ENCODE measurements around the gene UBN2.
"Not testable (repeated sequence)": the region's sequence is repeated elsewhere in the genome, so short reads cannot be mapped to it uniquely, and the experiment has no call there.

The UBN2 gene

DNA sequence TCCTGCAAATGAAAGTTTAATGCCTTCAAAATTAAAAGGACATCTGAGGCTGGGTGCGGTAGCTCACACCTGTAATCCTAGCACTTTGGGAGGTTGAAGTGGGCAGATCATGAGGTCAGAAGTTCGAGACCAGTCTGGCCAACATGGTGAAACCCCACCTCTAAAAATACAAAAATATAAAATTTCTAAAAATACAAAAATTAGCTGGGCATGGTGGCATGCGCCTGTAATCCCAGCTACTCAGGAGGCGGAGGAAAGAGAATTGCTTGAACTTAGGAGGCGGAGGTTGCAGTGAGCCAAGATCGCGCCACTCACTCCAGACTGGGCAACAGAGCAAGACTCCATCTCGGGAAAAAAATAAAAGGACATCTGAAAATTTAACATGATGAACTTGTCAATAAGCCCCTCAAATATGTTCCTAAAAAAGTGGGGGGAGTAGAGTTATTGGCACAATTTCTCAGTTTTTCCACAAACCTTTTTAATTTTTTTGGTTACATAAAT is 4.0 kb upstream of the UBN2 start:
- H3K27me3 ChIP-seq (ENCODE audit: insufficient read depth, poor library complexity, severe bottlenecking); H3K27ac ChIP-seq (replicated peaks); DNase-seq (ENCODE audit: low read depth in 1 of 2, low spot score in 1 of 2); H3K4me3 ChIP-seq (replicated peaks; ENCODE audit: insufficient read depth, low read length): not testable (repeated sequence)

DNA sequence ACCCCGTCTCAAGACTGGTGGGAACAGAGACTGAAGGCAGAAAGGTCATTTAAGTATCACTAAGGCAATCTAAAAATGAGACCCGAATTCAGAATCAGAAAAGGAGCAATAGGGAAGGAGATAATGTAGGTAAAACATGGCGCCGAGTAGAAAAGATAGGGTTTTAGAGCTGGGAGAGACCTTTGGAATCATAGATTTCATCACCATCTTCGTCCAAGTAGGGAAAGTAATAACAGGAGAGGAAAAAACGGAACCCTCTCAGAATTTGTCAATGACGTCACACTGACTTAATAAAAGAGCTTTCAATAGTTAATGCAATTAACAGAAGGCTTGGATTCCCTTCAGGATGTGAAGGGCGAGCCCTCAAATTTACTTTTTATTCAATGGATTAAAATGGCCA is 1.0 kb upstream of the UBN2 start:
- H3K4me3 ChIP-seq (replicated peaks; ENCODE audit: insufficient read depth, low read length) = no peak overlapping the region; the same call in 1 of the 2 replicates
- H3K27me3 ChIP-seq (ENCODE audit: insufficient read depth, poor library complexity, severe bottlenecking) = no peaks in the 10 kb centered on the region
- no peak for DNase-seq (ENCODE audit: low read depth in 1 of 2, low spot score in 1 of 2)
- H3K27ac ChIP-seq (replicated peaks) = peak overlapping the region; percentile 93
- TF ChIP-seq GABPA (IDR thresholded peaks at IDR 0.05; ENCODE audit: low read depth) = no peak
- no peak for TF ChIP-seq SPI1 (IDR thresholded peaks at IDR 0.05; ENCODE audit: borderline replicate concordance, low read depth)
- TF ChIP-seq, protein P1, sequence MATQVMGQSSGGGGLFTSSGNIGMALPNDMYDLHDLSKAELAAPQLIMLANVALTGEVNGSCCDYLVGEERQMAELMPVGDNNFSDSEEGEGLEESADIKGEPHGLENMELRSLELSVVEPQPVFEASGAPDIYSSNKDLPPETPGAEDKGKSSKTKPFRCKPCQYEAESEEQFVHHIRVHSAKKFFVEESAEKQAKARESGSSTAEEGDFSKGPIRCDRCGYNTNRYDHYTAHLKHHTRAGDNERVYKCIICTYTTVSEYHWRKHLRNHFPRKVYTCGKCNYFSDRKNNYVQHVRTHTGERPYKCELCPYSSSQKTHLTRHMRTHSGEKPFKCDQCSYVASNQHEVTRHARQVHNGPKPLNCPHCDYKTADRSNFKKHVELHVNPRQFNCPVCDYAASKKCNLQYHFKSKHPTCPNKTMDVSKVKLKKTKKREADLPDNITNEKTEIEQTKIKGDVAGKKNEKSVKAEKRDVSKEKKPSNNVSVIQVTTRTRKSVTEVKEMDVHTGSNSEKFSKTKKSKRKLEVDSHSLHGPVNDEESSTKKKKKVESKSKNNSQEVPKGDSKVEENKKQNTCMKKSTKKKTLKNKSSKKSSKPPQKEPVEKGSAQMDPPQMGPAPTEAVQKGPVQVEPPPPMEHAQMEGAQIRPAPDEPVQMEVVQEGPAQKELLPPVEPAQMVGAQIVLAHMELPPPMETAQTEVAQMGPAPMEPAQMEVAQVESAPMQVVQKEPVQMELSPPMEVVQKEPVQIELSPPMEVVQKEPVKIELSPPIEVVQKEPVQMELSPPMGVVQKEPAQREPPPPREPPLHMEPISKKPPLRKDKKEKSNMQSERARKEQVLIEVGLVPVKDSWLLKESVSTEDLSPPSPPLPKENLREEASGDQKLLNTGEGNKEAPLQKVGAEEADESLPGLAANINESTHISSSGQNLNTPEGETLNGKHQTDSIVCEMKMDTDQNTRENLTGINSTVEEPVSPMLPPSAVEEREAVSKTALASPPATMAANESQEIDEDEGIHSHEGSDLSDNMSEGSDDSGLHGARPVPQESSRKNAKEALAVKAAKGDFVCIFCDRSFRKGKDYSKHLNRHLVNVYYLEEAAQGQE (IDR thresholded peaks at IDR 0.05; ENCODE audit: insufficient replicate concordance, low read depth) = no peak

DNA sequence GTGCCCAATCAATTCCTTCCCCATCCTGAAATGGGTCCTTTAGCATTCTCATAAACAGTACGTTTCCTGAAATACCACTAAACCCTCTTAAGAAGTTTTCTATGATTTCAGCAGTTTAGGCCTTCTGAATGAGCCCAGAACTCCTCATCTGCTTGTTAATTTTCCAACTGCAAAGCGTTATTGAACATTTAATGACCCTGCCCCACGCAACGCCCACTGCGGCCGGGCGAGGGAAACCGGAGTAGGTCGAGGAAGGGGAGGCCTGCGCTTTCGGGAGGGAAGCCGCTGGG is 608 bp upstream of the UBN2 start:
- Histone ChIP-seq H3K27ac (replicated peaks) (peak overlapping the region; percentile 93), H3K27me3 (ENCODE audit: insufficient read depth, poor library complexity, severe bottlenecking) (no peaks in the 10 kb centered on the region), H3K4me3 (replicated peaks; ENCODE audit: insufficient read depth, low read length) (peak overlapping the region; percentile 63)
- DNase-seq (ENCODE audit: low read depth in 1 of 2, low spot score in 1 of 2) = no peak
- TF ChIP-seq SPI1 (IDR thresholded peaks at IDR 0.05; ENCODE audit: borderline replicate concordance, low read depth) = no peak
- TF ChIP-seq, protein P2, sequence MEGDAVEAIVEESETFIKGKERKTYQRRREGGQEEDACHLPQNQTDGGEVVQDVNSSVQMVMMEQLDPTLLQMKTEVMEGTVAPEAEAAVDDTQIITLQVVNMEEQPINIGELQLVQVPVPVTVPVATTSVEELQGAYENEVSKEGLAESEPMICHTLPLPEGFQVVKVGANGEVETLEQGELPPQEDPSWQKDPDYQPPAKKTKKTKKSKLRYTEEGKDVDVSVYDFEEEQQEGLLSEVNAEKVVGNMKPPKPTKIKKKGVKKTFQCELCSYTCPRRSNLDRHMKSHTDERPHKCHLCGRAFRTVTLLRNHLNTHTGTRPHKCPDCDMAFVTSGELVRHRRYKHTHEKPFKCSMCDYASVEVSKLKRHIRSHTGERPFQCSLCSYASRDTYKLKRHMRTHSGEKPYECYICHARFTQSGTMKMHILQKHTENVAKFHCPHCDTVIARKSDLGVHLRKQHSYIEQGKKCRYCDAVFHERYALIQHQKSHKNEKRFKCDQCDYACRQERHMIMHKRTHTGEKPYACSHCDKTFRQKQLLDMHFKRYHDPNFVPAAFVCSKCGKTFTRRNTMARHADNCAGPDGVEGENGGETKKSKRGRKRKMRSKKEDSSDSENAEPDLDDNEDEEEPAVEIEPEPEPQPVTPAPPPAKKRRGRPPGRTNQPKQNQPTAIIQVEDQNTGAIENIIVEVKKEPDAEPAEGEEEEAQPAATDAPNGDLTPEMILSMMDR (IDR thresholded peaks at IDR 0.05; ENCODE audit: insufficient read depth, low read length) = no peak
- TF ChIP-seq, protein P1 (IDR thresholded peaks at IDR 0.05; ENCODE audit: insufficient replicate concordance, low read depth) = no peak
- TF ChIP-seq GABPA (IDR thresholded peaks at IDR 0.05; ENCODE audit: low read depth) = no peak
- TF ChIP-seq POLR2AphosphoS5 (IDR thresholded peaks at IDR 0.05; ENCODE audit: low read depth) = no peak

DNA sequence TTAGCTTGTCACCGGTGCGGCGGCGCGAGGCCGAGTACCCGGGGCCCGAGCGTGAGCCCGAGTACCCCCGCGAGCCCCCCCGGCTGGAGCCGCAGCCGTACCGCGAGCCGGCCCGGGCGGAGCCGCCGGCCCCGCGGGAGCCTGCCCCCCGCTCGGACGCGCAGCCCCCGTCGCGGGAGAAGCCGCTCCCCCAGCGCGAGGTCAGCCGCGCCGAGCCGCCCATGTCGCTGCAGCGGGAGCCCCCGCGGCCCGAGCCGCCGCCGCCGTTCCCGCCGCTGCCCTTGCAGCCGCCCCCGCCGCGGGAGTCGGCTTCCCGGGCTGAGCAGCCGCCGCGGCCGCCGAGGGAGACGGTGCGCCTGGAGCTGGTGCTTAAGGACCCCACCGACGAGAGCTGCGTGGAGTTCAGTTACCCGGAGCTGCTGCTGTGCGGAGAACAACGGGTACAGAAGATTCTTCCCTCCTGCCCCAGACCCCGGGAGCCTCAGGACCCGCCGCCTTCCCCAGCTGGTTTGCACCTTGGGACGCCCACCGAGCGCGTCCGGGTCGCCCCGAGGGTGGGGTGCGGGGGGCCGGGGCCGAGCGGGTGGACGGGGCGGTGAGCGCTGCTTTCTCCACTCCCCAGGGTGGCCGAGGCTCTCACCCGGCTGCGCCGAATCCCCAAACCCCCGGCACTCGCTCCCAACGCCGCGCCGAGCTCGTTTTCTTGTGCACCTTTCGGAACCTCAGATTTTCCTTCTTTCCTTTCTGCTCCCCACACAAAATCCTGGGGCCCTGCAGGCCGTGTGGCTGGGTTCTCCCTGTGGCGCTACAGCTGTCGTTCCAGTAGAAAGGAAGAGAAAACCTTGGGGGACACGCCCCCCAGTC is 708 bp downstream of the UBN2 start:
- Histone ChIP-seq H3K27ac (replicated peaks) (peak overlapping the region; percentile 93), H3K27me3 (ENCODE audit: insufficient read depth, poor library complexity, severe bottlenecking) (no peaks in the 10 kb centered on the region), H3K4me3 (replicated peaks; ENCODE audit: insufficient read depth, low read length) (peak overlapping the region; percentile 63)
- TF ChIP-seq GABPA (IDR thresholded peaks at IDR 0.05; ENCODE audit: low read depth) = no peak
- TF ChIP-seq POLR2AphosphoS5 (IDR thresholded peaks at IDR 0.05; ENCODE audit: low read depth) = no peak
- TF ChIP-seq, protein P2 (IDR thresholded peaks at IDR 0.05; ENCODE audit: insufficient read depth, low read length) = no peak
- TF ChIP-seq, protein P1 (IDR thresholded peaks at IDR 0.05; ENCODE audit: insufficient replicate concordance, low read depth) = no peak
- TF ChIP-seq SPI1 (IDR thresholded peaks at IDR 0.05; ENCODE audit: borderline replicate concordance, low read depth) = no peak
- DNase-seq (ENCODE audit: low read depth in 1 of 2, low spot score in 1 of 2) = peak; percentile 16 to 33

Data from HL-60 (cell line).